ENCODE data around the gene DNLZ.

DNLZ gene

DNA sequence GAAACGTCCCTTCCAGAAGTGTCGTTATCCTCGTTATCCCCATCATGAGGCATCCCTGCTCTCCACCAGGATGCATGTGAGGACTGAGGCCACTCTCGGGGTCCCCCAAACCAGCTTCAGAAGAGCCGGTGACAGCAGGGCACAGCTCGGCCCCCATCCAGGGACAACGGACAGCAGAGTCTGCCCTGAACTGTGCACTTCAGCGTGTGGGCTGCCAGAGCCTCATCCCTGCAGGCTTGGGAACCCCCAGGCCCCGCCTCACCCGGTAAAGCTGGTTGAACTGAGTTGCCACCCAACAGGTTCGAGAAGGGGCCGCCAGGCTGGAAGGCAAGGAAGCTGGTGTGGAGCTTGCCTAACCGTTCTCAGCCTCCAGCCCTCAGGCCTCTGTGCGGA lies 10.6 kb upstream of the DNLZ start:
- DNase-seq, result no peak

DNA sequence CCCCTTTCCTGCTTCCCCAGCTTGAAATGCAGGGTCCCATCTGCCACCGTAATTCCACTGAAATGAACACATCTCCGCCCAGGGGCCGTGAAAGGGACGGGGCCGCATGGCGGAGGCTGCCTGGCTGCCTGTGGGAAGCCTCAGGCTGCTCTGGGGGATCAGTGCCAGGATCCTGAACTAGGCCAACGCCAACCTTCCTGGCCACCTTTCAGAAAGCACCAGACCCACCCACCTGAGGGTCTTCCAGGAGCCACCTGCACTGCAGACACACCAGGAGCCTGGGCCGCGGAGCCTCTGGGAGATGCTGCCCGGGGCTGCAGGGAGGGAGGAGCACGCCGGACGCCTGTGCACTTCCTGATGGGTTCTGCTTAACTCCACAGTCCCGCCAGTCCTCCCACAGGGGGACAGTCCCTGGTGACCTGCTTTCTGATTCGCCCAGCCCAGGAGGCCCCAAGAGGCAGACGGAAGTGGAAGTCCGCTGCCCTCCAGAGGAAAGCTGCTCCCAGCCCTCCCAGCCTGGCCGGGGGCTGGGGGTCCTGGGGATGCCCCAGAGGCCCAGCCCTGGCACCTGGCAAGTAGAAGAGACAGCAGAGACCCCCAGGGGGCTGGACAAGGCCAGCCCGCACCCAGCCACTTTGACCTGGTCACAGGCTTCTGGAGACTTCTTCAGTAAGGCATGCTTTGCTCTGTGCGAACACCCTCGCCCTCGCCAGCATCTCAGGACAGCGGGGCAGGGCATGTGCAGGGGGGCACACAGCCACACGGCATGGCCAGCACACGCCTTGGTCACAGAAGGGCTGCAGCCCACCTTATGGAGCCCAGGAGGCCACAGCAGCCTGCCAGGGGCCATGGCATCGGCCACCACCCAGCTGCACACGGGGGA lies 10.0 kb upstream of the DNLZ start, which contains the start of gene CARD9:
Gene CARD9 (minus strand): TSS at position 370 of the 883 bp plus-strand sequence. CDS start 1,591 bp downstream, outside the sequence.
- no peak for DNase-seq

GRCh38 chr9:136372561-136373299 lies 9.2 kb upstream of the DNLZ start:
- DNase-seq, result no peak

DNA sequence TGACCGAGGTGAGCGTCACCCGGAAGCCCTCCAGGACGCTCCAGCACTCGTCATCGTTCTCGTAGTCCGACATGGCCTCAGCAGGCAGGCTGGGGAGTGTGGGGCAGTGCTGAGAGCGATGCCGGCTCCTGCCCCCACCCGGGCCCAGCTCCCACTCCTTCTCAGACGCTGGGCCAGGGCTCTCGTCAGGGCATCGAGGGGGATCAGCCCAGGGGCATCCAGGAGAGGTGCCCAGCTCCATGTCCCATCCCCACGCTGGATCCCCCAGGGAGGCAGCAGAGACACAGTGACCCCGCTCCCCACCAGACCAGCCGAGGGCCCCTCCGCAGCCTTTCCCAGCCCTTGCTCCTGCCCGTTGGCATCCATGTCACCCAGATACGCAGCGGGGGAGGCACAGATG lies 8.5 kb upstream of the DNLZ start:
- DNase-seq, result no peak

DNA sequence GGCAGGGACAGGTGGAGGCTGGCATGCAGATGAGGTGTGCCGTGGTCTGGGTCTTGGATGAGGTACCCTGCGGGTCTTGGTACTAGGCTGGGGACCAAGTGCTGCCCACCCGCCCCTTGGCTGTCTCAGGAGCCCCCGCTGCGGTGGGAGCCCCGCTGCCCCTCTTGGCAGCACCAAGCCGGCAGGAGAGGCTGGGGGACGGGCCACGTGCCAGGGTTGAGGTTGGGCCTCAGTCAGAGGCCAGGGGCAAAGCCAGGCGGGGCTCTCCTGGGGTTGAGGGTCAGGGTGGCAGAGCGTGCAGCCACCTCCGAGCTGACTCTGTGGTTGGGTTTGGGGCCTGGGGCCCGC lies 8.0 kb upstream of the DNLZ start:
- DNase-seq, result no peak

DNA sequence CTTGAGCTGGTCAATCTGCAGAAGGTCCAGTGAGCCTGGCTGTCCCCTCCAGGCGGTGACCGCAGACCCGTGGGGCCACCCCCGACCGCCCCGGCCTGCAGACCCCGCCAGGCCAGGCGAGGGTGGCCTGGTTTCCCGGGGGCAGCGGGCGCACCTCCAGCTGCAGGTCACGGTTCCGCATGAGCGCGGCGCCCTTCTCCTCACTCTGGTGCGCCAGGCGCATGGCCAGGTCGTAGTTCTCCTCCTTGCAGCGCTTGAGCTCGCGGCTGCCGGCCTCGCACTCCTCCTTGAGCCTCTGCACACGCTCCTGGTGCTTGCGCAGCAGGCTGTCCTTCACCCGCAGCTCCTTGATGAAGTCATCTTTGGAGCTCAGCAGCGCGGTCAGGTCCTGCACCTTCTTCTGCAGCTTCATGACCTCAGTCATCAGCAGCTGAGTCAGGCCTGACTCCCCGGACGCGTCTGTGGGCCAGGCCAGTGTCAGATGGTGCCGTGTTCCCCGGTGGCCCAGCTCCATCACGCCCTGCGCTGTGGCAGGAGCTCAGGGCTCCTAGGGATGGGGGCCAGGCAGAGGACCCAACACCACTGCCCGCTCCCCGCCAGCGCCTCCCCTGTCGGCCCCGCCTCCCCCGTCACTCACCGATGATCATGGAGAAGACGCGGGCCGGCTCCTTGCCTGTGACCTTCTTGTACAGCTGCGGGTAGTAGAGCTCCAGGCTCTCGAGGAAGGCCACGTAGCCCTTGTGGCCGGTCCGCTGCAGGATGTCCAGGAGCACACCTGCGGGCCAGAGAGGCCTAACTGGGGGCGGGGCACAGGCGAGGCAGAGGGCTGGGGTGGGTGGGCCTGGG lies 7.4 kb upstream of the DNLZ start:
- DNase-seq, result no peak

DNA sequence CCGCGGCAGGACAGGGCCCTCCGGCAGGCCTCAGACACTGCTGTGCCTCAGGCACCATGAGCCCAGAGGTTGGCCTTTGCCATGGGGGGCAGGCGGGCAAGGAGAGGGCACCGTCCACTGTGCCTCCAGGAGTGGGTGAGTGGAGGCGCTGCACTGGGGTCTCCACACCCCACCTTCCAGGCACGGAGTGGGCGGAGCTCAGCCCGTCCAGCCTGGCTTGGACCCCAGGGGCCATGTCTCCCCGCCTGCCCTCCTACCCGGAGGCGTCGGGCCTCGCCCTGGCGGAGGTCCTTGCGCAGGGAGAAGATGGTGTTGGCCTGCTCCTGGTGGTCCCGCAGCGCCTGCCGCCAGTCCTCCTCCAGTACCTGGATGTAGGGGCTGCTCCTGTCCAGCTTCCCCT lies 6.5 kb upstream of the DNLZ start:
- DNase-seq, result no peak

GRCh38 chr9:136368190-136368589 lies 4.6 kb upstream of the DNLZ start:
- DNase-seq, result no peak

GRCh38 chr9:136367296-136368145 lies 4.0 kb upstream of the DNLZ start:
- no peak for DNase-seq

GRCh38 chr9:136366826-136367225 lies 3.3 kb upstream of the DNLZ start:
- no peak for DNase-seq

DNA sequence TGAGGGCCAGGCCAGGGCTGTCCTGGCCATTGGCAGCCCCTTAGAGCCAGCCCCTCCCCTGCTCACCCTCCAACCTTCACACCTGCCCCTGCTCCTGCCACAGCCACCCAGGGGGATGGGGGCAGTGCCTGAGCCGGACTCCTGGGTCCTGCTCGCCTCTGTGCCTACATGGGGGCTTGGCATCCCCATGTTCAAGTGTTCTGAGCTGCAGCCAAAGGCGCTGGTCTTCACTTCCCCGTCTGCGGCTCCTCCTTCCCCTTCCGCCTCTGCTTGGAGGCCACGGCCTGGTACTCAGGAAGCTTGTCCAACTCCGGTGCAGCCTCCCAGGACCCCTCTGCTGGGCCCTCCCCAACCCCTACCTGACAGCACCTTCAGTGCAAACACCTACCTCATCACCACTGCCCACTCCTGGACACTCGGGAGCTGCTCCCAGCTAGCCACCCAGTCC lies 2.3 kb upstream of the DNLZ start:
- no peak for DNase-seq

- no peak for DNase-seq
Observed at GRCh38 chr9:136364942-136365774, 1.6 kb upstream of the DNLZ start.

- DNase-seq, result no peak
Observed at GRCh38 chr9:136363949-136364748, 605 bp upstream of the DNLZ start.

DNA sequence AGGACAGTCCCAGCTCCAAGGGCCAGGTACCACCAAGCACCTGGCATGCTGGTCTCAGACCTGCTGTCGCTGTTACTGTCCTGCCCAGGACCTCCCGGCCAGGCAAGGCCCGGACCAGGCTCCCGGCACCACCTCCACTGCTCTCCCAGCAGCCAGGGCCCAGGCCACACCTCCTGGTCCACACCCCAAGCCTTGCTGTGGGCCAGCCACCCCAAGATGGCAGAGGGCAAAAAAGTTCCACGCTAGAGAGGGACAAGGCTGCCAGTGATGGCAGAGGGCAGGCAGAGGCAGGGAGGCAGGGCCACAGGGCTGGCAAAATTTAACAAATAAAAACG lies 1.1 kb downstream of the DNLZ start:
- DNase-seq, result no peak

GRCh38 chr9:136361754-136362449 lies 1.6 kb downstream of the DNLZ start:
- no peak for DNase-seq

DNA sequence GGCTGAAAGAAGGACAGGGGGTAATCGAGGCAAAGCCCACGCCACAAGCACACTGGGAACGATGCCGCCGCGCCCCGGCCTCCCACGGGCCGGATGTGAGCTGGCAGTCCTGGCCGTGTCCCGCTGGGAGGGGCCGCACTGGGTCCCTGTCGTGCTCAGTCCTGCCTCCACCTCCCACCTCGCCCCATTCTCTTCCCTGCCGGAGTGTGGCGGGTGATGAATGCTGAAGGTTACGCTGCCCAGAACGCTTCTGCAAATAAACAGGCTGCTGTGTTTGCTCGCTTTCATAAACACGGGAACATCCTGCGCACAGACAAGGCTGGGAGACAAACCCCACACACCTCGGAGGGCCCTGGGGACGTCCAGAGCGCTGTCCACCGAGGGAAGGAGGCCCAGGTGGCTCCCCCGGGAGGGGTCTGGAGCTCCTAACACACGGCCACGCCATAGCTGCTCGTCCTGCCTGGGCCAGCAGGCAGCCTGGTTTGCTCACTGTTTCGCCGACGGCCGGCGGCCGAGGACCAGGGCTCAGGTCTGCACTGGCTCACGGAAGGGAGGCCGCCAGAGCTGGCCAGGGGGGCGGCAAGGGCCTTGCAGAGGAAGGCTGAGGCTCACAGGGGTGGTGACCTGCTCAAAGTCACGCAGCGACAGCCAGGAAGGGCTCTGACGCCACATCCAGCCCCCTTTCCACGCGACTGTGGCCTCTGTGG lies 2.3 kb downstream of the DNLZ start:
- no peak for DNase-seq

DNA sequence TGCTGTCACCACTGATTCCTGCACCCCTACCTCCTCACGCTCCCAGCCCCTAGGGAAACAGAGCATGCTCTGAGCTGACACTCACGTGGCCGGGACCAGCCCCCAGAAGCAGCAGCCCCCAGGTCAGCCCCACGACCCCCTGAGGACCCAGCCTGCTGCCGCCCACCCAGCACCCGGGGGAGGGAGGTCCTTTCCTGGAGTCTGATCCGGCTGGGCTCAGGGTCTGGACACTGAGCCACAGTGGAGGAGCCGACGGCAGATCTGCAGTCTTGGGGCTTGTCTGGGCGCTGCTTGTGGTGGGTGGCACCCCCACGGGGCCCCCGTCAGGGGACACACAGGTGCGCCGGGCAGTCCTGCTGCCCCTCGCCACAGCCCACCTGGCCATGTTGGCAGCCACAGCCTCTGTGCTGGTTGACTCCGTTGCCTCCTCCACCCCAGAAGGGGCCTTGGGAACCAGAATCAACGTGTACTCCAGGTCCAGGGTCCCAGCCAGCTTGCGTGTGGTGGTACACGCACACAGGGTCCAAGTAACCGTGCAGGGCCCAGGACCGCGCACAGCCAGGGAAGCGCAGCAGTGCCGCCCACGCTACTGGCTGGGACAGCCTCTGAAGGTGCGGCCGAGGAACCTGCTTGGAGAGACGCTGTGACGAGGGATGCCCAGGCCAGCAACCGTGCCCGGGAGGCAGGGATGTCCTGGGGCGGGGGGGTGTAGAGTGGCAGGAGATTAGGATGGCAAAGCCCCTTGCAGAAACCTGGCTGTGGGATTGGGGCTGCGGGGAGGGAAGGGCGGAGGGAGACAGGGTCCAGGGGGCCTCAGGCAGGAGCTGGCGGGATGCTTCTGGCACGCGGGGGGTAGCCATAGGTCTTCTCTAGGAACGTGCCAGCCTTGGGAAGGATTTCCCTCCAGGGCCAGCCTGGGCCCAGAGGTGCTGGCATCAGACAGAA lies 3.5 kb downstream of the DNLZ start:
- no peak for DNase-seq

- DNase-seq, result no peak
Observed at GRCh38 chr9:136358888-136359287, 4.7 kb downstream of the DNLZ start.

Measured in CD4-positive, alpha-beta T cell treated with Interleukin-6 for 4 hours (primary cell).